Activated CD4-positive, alpha-beta T cell treated with anti-CD3 and anti-CD28 coated beads, Interleukin-2, amount 10 ng/mL, durations not matched to agents 7 days and 5 days (primary cell): ENCODE measurements around the gene FAM3D. TPM values are rescaled to one million over a fixed set of nuclear protein-coding genes. Genes with fewer than 3 reads are reported as not detected.

Experiments used
- CTCF ChIA-PET: fragments of 350-600 bp; sonication (Branson Sonifier 250); formaldehyde crosslinking; loops from one replicate; lab custom pipeline; 2021; ENCODE audit warnings: antibody characterized with exemption; lab: Charles Lee
- POLR2A ChIA-PET: fragments of 350-600 bp; sonication (Branson Sonifier 250); formaldehyde crosslinking; loops from one replicate; lab custom pipeline; 2021; ENCODE audit warnings: antibody characterized with exemption; lab: Charles Lee
- DNase-seq: peaks from one replicate; pipeline ENCODE4 v3.0.0-alpha.2; 2020
- H3K27ac Mint-ChIP-seq: one replicate; pipeline ENCODE4 v1.8.0; 2021; ENCODE audit warnings: mild to moderate bottlenecking, moderate library complexity, mixed read lengths
- H3K27me3 Mint-ChIP-seq: one replicate; pipeline ENCODE4 v1.8.0; 2021; ENCODE audit warnings: mixed read lengths
- H3K36me3 Mint-ChIP-seq: one replicate; pipeline ENCODE4 v1.8.0; 2021; ENCODE audit warnings: low read depth, mixed read lengths
- H3K4me1 Mint-ChIP-seq: one replicate; pipeline ENCODE4 v1.8.0; 2021; ENCODE audit warnings: mixed read lengths
- H3K4me3 Mint-ChIP-seq: one replicate; pipeline ENCODE4 v1.8.0; 2021; ENCODE audit warnings: mild to moderate bottlenecking, moderate library complexity, mixed read lengths
- H3K9me3 Mint-ChIP-seq: one replicate; pipeline ENCODE4 v1.8.0; 2021; ENCODE audit warnings: mixed read lengths
- total RNA-seq, 2 experiments: library from RNA; stranded (reverse); gene quantifications; one replicate each; pipeline ENCODE4 v1.2.3, GENCODE V29; 2021

FAM3D gene
- total RNA-seq, 2 experiments from 2014 or later, result not detected

DNA sequence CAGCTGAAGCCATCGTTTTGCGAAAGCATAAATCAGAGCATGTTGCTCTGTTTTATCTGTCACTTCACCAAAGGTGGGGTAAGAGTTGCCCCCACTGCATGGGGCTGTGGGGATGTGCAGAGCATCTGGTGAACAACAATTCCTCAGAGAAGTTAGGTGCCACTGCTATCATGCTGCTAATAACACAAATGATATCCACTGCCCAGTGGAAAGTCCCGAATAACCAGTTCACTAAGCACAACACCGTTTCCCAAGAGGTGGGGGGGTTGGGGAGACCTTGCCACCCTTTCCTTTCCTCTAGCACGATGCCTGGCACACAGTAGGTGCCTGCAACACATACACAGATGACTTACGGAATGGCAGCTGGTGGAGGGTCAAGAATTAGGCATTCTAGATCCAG, 38.6 kb downstream of the FAM3D start:
- Mint-ChIP-seq H3K9me3 (no peaks in the 10 kb centered on the region), H3K36me3 (no peaks in the 10 kb centered on the region), H3K27me3 (no peaks in the 10 kb centered on the region), H3K4me3 (no peak overlapping the region), H3K27ac (no peak overlapping the region), H3K4me1 (peaks cover 5% of the 10 kb centered on the region)
- no peak for DNase-seq
- ChIA-PET POLR2A (no interaction called here), CTCF (interaction anchor here (1.2 to 1.5 kb wide), 2 partner anchors 11 to 70 kb away, joined by 4 to 5 read pairs; no protein-coding TSS in a partner anchor)

DNA sequence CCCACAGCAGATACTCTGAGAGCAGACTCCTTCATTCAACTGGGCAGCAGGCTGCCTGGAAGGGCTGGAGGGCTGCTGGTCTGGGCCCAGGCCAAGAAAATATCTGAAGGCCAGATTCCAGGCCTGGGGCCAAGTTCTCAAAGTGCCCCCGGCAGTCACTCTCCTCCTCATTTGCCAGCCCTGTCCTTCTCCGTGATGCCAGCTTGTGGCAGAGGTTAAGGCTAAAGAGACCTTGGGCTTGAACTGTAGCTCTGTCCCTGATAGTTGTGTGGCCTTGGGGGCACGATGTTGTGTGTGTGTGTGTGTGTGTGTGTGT, 39.0 kb downstream of the FAM3D start:
- Mint-ChIP-seq H3K4me3 (no peak overlapping the region), H3K36me3 (no peaks in the 10 kb centered on the region), H3K9me3 (no peaks in the 10 kb centered on the region), H3K27ac (no peak overlapping the region), H3K4me1 (peaks cover 5% of the 10 kb centered on the region), H3K27me3 (no peaks in the 10 kb centered on the region)
- no peak for DNase-seq
- POLR2A ChIA-PET, result no interaction called here
- CTCF ChIA-PET, result interaction anchor here (1.2 to 1.5 kb wide), 2 partner anchors 11 to 70 kb away, joined by 4 to 5 read pairs; no protein-coding TSS in a partner anchor

DNA sequence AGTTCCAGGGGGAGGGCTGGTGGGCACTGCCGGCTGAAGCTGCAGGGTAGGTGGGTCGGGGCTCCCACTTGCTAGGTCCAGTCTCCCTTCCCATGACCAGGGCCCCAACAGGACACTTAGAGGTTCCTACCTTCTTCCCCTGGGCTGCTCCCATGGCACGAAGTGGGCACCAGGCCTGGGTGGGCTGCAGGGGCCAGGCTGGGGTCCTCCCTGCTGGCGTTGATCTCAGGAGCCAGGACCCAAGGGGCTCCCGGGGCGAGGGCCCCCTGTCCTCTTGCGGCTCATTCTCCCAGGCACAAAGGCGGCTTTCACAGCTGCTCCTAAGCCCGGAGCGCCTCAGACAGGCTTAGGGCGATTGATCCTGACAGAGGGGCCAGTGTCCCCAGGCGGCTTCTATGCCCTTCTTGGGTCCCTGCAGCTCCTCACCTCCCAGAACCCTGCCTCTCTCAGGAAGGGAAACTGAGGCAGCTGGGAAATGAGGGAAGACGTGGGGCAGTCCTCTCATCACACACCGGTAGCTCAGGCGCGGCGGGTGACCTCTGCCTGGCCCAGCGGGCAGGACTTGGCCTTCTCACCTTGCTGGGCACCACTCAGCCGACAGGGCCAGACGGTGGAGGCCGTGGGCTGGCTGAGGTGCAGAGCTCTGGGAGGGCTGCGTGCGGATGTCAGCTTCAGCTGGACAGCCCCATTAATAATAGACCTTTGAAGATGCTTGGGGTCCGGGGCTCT, 39.6 kb downstream of the FAM3D start:
- Mint-ChIP-seq H3K27me3 (no peaks in the 10 kb centered on the region), H3K27ac (no peak overlapping the region), H3K9me3 (no peaks in the 10 kb centered on the region), H3K4me1 (peaks cover 5% of the 10 kb centered on the region), H3K4me3 (no peak overlapping the region), H3K36me3 (no peaks in the 10 kb centered on the region)
- ChIA-PET POLR2A (no interaction called here), CTCF (interaction anchor here (0.5 to 1.4 kb wide), 4 partner anchors 14 to 666 kb away, joined by 3 to 6 read pairs (median 4); no protein-coding TSS in a partner anchor)
- no peak for DNase-seq

- Mint-ChIP-seq H3K4me1 (peaks cover 5% of the 10 kb centered on the region), H3K27me3 (no peaks in the 10 kb centered on the region), H3K4me3 (no peak overlapping the region), H3K27ac (no peak overlapping the region), H3K9me3 (no peaks in the 10 kb centered on the region), H3K36me3 (no peaks in the 10 kb centered on the region)
- CTCF ChIA-PET, result interaction anchor here (1.0 to 1.4 kb wide), 2 partner anchors 8 to 12 kb away, joined by 3 read pairs; no protein-coding TSS in a partner anchor
- no peak for DNase-seq
- POLR2A ChIA-PET, result interaction anchor here (0.7 kb wide), 1 partner anchor 11 kb away, joined by 3 read pairs; no protein-coding TSS in a partner anchor
Measured at GRCh38 chr3:58625196-58625824, 41.3 kb downstream of the FAM3D start.

DNA sequence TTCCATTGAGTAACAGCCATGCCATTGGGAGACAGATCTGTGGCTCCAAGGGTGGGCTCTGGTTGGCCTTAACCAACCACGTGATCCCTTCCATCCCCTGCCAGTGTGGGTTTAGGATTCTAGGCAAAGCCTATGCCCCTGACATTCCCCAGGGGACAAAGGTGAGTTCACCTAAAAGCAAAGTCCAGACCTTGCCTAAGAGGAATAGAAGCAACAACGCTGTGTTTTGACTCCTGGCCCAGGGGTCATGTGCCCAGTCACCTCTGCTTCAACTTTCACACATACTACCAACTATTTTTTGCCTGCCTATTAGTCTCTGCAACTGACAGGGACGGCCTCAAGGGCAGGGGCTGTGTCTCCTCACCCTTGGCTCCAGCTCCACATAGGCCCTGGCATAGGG, 42.0 kb downstream of the FAM3D start:
- no peaks in the 10 kb centered on the region for H3K36me3 Mint-ChIP-seq
- H3K4me1 Mint-ChIP-seq, result peaks cover 5% of the 10 kb centered on the region
- DNase-seq, result no peak
- no peak overlapping the region for H3K27ac Mint-ChIP-seq
- H3K4me3 Mint-ChIP-seq, result no peak overlapping the region
- ChIA-PET CTCF (no interaction called here), POLR2A (no interaction called here)
- H3K9me3 Mint-ChIP-seq, result no peaks in the 10 kb centered on the region
- no peaks in the 10 kb centered on the region for H3K27me3 Mint-ChIP-seq

DNA sequence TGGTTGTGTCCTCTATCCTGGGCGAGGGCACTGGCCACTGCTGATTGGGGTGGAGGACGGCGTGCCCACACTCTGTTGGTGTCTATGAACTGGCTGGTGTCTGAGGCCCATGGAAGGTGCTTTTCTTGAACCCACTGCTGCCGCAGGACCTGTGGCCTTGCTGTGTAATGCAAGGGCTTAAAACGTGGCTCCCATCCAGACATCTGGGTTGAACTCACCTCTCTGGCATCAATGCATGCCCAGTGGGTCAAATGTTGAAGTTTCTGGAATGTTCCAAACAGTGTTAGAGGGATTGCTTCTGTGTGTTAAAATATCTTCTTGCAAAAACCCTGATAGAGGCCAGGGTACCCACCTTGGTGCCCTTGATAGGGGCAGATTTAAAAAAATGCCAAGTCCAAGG, 42.6 kb downstream of the FAM3D start:
- H3K36me3 Mint-ChIP-seq, result no peaks in the 10 kb centered on the region
- no peaks in the 10 kb centered on the region for H3K27me3 Mint-ChIP-seq
- no peak overlapping the region for H3K4me3 Mint-ChIP-seq
- ChIA-PET CTCF (interaction anchor here (1.2 kb wide), 1 partner anchor 318 kb away, joined by 4 read pairs; the partner anchor contains the start of genes HTD2 and RPP14), POLR2A (no interaction called here)
- H3K9me3 Mint-ChIP-seq, result no peaks in the 10 kb centered on the region
- DNase-seq, result no peak
- no peak overlapping the region for H3K27ac Mint-ChIP-seq
- H3K4me1 Mint-ChIP-seq, result peaks cover 5% of the 10 kb centered on the region

GRCh38 chr3:58623478-58623877, 43.1 kb downstream of the FAM3D start:
- Mint-ChIP-seq H3K4me1 (peaks cover 5% of the 10 kb centered on the region), H3K36me3 (no peaks in the 10 kb centered on the region), H3K4me3 (no peak overlapping the region), H3K27me3 (no peaks in the 10 kb centered on the region), H3K9me3 (no peaks in the 10 kb centered on the region), H3K27ac (no peak overlapping the region)
- POLR2A ChIA-PET, result no interaction called here
- CTCF ChIA-PET, result interaction anchor here (1.2 kb wide), 1 partner anchor 318 kb away, joined by 4 read pairs; the partner anchor contains the start of genes HTD2 and RPP14
- no peak for DNase-seq

- DNase-seq, result no peak
- ChIA-PET CTCF (interaction anchor here (1.2 kb wide), 1 partner anchor 317 kb away, joined by 4 read pairs; the partner anchor contains the start of genes HTD2 and RPP14), POLR2A (no interaction called here)
- Mint-ChIP-seq H3K36me3 (no peaks in the 10 kb centered on the region), H3K9me3 (no peaks in the 10 kb centered on the region), H3K4me3 (no peak overlapping the region), H3K4me1 (peaks cover 5% of the 10 kb centered on the region), H3K27me3 (no peaks in the 10 kb centered on the region), H3K27ac (no peak overlapping the region)
Measured at GRCh38 chr3:58622892-58623291, 43.7 kb downstream of the FAM3D start.

DNA sequence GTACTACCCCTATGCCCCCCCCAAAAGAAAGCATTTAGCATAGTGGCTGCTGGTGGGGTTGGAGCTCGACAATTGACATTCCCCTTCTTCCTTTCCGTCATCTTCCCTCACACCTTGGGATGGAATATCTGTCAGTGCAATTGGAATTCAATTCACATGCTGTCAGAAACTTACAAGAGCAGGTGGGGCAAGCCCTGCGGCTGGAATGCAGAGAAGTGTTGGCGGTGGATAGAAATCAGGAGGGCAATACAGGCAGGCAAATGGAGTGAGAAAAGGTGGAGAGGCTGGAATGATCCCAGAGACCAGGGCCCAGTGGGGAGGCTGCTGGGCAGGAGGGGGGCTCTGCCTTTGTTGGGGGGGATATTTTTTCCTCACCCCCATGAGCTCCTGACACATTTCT, 44.1 kb downstream of the FAM3D start:
- H3K27me3 Mint-ChIP-seq, result no peaks in the 10 kb centered on the region
- peaks cover 5% of the 10 kb centered on the region for H3K4me1 Mint-ChIP-seq
- POLR2A ChIA-PET, result no interaction called here
- no peak overlapping the region for H3K27ac Mint-ChIP-seq
- no peak overlapping the region for H3K4me3 Mint-ChIP-seq
- DNase-seq, result no peak
- H3K36me3 Mint-ChIP-seq, result no peaks in the 10 kb centered on the region
- H3K9me3 Mint-ChIP-seq, result no peaks in the 10 kb centered on the region
- CTCF ChIA-PET, result no interaction called here

- no peaks in the 10 kb centered on the region for H3K27me3 Mint-ChIP-seq
- no peak for DNase-seq
- H3K9me3 Mint-ChIP-seq, result no peaks in the 10 kb centered on the region
- ChIA-PET POLR2A (no interaction called here), CTCF (interaction anchor here (1.0 to 1.3 kb wide), 2 partner anchors 9 to 36 kb away, joined by 3 to 10 read pairs; no protein-coding TSS in a partner anchor)
- H3K4me3 Mint-ChIP-seq, result no peak overlapping the region
- no peaks in the 10 kb centered on the region for H3K36me3 Mint-ChIP-seq
- no peak overlapping the region for H3K27ac Mint-ChIP-seq
- peaks cover 5% of the 10 kb centered on the region for H3K4me1 Mint-ChIP-seq
Measured at GRCh38 chr3:58621086-58621830, 45.3 kb downstream of the FAM3D start.

DNA sequence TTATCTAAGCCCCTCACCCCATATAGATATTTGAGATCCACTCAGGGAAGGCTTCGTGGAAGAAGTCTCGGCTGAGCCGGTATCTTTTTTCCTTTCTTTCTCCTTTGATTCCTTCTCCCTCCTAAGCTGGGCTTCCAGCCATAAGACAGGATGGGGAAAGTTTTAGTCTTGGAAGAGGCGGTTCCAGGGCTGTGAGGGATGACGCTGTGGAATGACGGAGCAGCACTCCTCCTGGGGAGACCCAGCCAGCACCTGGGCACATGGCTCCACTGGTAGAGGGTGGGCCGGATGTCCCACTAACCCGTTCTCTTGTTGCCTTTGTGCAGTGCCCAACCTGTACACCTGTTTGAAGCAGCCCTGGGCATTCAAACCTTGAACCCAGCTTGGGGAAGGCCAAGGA, 46.2 kb downstream of the FAM3D start:
- Mint-ChIP-seq H3K36me3 (no peaks in the 10 kb centered on the region), H3K27ac (no peak overlapping the region), H3K27me3 (no peaks in the 10 kb centered on the region), H3K9me3 (no peaks in the 10 kb centered on the region), H3K4me1 (peaks cover 3% of the 10 kb centered on the region), H3K4me3 (no peak overlapping the region)
- no peak for DNase-seq
- ChIA-PET CTCF (interaction anchor here (0.6 kb wide), 1 partner anchor 86 kb away, joined by 3 read pairs; no protein-coding TSS in a partner anchor), POLR2A (no interaction called here)

- H3K9me3 Mint-ChIP-seq, result no peaks in the 10 kb centered on the region
- no peak for DNase-seq
- no peak overlapping the region for H3K27ac Mint-ChIP-seq
- H3K27me3 Mint-ChIP-seq, result peaks cover 2% of the 10 kb centered on the region
- ChIA-PET CTCF (interaction anchor here (0.6 to 1.2 kb wide), 3 partner anchors 9 to 57 kb away, joined by 3 to 6 read pairs (median 3); no protein-coding TSS in a partner anchor), POLR2A (interaction anchor here (0.6 kb wide), 1 partner anchor 76 kb away, joined by 3 read pairs; no protein-coding TSS in a partner anchor)
- H3K4me3 Mint-ChIP-seq, result no peak overlapping the region
- no peaks in the 10 kb centered on the region for H3K4me1 Mint-ChIP-seq
- H3K36me3 Mint-ChIP-seq, result no peaks in the 10 kb centered on the region
Measured at GRCh38 chr3:58617338-58617761, 49.2 kb downstream of the FAM3D start.
